HG03097 (cell line): Measurements from ENCODE around the gene MTARC1.

Experiments used
- ATAC-seq: cut with Tn5 transposase; IDR thresholded peaks from one replicate; pipeline ENCODE4 v1.9.1; 2021; ENCODE audit not compliant: unreplicated experiment, low FRiP score

Gene MTARC1

DNA sequence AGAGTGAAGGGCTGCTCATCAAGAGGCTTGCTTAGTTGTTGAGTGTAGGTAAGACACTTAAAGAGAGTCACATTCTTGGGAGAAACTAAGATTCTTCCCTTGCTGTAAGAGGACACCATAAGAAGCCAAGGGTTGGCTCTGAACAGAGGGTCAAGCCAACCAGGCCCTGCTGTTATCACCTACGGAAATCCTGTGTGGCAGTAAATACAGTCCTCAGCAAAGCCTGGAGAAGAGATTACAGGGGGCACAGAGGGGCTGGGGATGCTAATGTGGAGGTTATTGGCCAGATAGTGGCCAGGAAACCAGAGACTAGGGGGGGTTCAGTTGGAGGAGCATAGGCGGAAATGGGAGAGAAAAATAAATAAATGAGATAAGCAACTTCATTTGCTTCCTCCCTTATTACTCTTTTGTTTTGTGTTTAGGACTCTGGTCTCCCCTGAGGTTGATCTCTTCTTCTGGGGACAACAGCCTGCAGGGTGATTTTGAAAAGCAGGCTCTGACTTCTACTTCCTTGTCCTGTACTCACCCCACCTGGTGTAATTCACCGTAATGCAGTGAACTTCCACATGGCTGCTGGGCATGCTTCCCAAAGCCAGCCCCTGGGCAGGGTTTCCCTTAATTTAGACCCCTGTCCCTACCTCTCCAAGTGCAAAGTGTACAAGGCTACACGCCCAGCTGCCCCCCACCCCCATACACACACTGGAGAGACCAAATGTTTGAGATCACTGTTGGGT lies 40.9 kb downstream of the MTARC1 start:
- no peak for ATAC-seq

- ATAC-seq, result no peak
These were observed 41.4 kb downstream of the MTARC1 start for GRCh38 chr1:220828179-220828490.

- no peak for ATAC-seq
These were observed 42.4 kb downstream of the MTARC1 start for GRCh38 chr1:220828950-220829586.

- ATAC-seq, result no peak
These were observed 46.7 kb downstream of the MTARC1 start for GRCh38 chr1:220833436-220833835.

DNA sequence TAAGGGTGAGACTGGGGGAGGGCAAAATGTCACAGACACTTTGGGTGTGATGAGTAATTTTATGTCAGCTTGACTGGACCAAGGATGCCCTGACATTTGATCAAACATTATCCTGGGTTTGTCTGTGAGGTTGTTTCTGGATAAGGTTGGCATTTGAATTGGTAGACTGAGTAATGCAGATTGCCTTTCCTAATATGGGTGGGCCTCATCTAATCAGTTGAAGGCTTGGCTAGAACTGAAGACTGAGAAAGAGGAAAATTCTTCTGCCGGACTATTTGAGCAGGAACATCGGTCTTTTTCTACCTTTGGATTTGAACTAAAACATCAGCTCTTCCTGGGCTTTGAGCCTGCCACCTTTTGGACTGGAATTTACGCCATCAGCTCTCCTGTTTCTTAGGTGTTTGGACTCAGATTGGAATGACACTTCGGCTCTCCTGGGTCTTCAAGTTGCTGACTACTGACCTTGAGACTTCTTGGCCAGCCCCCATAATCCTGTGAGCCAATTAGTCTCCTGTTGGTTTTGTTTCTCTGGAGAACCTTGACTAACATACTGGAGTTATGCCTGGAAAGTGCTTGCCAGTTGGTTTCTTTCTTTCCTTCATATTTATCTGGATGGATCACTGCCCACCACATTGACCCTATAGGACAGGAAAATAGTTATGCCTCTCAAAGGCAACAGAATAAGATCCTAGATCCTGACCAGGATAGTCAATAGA lies 47.6 kb downstream of the MTARC1 start:
- ATAC-seq, result no peak
